Epithelial cell of proximal tubule (primary cell): ENCODE measurements around the gene AFG3L2. TPM values are rescaled to one million over a fixed set of nuclear protein-coding genes. Genes with fewer than 3 reads are reported as not detected.

Source experiments
- DNase-seq: peaks from one replicate; pipeline ENCODE4 v3.0.0-alpha.2; 2011; ENCODE audit warnings: low read depth
- H3K4me3 ChIP-seq: 2 replicates; pipeline ENCODE4 v1.5.1; 2011; ENCODE audit warnings: low read depth, mild to moderate bottlenecking, low read length
- total RNA-seq: library from RNA; depleted of rRNA; stranded (reverse); fragments of >200 nt; gene quantifications from 2 replicates; pipeline ENCODE4 v1.2.3, GENCODE V29; 2015
- TF ChIP-seq, protein P1 (sequence below): conservative IDR thresholded peaks from 2 replicates; pipeline ENCODE4 v1.5.1; 2012; ENCODE audit warnings: low read depth, mild to moderate bottlenecking, low read length

AFG3L2 gene
- total RNA-seq, 1 donor from 2014 or later: 41.3 TPM

DNA sequence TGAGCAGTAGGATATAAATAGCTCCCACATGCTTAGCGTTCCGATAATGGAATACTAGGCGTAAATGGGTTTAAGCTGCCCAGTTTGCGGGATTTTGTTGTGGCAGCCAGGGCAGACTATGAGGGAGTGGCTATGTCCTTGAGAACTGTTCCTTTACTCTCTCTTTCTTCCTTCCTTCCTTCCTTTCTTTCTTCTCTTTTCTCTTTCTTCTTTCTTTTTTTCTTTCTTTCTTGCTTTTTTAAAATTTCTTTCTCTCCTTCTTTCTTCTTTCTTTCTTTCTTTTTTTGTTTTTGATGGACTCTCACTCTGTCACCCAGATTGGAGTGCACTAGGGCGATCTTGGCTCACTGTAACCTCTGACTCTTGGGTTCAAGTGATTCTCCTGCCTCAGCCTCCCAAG lies 21.6 kb upstream of the AFG3L2 start:
- DNase-seq: no peak
- TF ChIP-seq, protein P1, sequence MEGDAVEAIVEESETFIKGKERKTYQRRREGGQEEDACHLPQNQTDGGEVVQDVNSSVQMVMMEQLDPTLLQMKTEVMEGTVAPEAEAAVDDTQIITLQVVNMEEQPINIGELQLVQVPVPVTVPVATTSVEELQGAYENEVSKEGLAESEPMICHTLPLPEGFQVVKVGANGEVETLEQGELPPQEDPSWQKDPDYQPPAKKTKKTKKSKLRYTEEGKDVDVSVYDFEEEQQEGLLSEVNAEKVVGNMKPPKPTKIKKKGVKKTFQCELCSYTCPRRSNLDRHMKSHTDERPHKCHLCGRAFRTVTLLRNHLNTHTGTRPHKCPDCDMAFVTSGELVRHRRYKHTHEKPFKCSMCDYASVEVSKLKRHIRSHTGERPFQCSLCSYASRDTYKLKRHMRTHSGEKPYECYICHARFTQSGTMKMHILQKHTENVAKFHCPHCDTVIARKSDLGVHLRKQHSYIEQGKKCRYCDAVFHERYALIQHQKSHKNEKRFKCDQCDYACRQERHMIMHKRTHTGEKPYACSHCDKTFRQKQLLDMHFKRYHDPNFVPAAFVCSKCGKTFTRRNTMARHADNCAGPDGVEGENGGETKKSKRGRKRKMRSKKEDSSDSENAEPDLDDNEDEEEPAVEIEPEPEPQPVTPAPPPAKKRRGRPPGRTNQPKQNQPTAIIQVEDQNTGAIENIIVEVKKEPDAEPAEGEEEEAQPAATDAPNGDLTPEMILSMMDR: no peak
- H3K4me3 ChIP-seq: no peak overlapping the region

DNA sequence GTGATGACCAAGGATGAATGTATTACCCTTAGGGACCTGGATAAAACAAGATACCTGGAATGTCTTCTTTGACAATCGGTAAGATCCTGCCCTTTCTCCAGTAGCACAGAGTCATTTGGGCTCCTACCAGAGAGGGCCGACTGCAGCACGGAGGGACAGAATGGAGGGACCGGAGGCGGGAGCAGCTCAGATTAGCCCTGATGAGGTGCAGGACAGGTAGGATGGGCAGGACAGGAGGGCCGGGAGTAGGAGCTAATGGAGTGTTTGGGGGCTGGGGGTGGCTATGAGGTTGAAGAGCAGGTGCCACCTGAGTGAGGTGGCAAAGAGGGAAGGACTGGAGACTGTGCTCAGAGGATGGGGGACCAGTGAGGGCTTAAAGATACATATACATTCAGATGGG lies 20.8 kb upstream of the AFG3L2 start:
- no peak for DNase-seq
- no peak overlapping the region for H3K4me3 ChIP-seq
- TF ChIP-seq, protein P1: no peak

DNA sequence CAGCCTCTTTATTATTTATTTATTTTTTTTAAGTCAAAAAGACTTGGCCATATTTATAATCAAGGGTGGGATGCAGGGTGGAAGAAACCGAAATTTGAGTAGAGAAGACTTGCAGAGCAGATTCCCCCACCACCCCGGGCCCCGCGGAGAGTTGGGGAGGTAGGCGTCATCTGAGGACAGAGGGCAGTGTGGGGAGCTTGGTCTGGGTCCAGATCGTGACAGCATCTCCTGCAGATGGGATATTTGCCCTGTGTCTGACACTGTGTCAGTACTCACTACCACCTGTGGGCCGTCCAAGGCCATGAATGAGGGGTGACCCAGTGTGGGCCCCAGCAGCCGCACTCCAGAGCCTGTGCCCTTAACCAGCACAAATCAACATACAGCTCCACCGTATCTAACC lies 20.2 kb upstream of the AFG3L2 start:
- H3K4me3 ChIP-seq: no peak overlapping the region
- DNase-seq: no peak
- TF ChIP-seq, protein P1: no peak

DNA sequence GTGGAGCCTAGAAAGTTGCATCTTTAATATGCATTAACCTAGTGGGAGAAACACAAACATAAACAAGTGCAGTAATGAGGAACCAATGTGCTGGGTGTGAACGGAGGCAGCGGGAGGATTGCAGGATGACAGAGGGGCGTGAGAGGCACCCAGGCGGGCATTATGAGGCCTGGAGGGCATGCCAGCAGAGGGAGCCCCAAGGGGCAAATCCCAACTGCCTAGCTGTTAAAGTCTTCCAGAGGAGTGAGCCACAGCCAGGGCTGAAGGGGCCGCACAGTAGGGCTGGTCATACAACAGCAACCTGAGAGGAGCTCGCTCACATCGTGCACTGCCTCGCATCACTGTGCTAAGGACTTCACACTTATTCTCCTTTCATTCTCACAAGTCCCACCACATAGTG lies 17.4 kb upstream of the AFG3L2 start:
- no peak for DNase-seq
- TF ChIP-seq, protein P1: peak; percentile 61
- H3K4me3 ChIP-seq: no peak overlapping the region

DNA sequence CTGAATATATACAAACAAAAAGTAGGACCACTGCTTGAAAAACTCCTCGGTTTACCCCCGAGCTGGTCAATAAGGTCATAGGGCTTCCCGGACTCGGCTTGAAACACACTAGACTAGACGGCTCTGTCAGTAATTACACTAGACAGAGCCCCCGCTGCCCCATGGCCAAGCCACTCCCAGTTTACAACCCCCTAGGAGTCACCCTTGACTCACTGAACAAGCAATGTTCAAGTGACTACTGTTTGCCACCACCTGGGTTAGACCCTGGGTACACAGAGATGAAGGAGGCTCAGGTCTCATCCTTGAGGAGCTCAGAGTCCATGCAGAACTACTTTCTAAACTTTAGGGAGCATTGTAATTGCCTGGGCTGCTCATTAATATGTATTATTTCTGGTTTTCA lies 17.0 kb upstream of the AFG3L2 start:
- H3K4me3 ChIP-seq: no peak overlapping the region
- TF ChIP-seq, protein P1: no peak
- no peak for DNase-seq

DNA sequence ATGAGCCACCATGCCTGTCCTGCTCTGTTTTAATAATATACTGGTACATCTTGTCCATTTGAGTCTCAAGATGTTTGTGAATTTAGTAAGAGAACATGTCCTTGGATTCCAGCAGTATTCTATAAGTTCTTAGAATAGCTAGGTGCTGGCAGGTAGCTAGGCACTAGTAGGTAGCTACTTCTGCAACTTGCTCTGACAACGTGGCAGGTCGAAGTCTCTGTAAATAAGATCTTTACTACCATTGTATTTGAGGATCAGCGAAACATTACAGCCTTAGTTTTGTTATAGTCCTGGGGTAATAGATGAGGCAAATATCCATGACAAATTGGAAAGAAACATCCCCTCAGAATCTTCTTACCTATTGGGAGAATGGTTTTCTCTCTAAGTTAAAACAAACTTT lies 16.5 kb upstream of the AFG3L2 start:
- TF ChIP-seq, protein P1: no peak
- DNase-seq: no peak
- no peak overlapping the region for H3K4me3 ChIP-seq

DNA sequence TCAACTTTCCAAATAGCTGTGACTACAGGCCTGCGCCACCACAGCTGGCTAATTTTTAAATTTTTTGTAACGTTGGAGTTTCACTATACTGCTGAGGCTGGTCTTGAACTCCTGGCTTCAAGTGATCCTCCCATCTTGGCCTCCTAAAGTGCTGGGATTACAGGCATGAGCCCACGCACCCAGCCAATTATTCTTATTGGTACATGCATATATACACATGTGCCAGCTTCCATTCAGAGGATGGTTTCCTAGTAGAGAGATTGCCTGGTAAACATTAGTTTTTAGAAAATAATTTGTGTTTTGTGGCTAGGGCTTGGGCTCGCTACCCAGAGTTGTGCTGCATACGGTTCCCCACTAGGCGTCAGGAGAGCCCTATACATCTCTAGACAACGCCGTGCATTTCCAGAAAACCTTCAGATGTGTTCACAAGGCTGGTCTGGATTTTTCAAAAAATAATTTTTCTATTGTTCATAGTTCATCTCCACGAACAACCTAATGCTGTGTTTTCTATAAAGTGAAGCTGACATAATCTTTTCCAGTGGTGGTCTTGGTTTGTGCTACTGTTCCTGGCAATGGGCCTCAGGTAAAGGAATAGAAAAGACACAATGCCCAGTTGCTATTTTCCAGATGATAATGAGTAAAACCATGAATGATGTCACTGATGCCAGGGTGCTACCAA lies 14.6 kb upstream of the AFG3L2 start:
- DNase-seq: no peak
- no peak overlapping the region for H3K4me3 ChIP-seq
- TF ChIP-seq, protein P1: peak; percentile 93
